Spleen (tissue), 11 donors: Measurements from ENCODE around the gene RASSF9. TPM values are rescaled to one million over a fixed set of nuclear protein-coding genes. Genes with fewer than 3 reads are reported as not detected.

Source experiments
- DNase-seq: peaks from one replicate; pipeline ENCODE4 v3.0.0-alpha.2; 2020
- H3K27ac ChIP-seq, 8 donors: fragments of 200-600 bp; sonication (generic) in 7 of 8; 1 replicate in 4 of 8; 2 replicates in 4 of 8; pipeline versions ENCODE4 v1.5.0 to v1.8.0; 2016 to 2021; ENCODE audit warnings: inconsistent platforms in 4 of 8, mild to moderate bottlenecking in 4 of 8, moderate library complexity in 1 of 8
- H3K27me3 ChIP-seq, 7 donors: fragments of 200-600 bp; sonication (generic) in 6 of 7; replicated peaks in 1 of 7; 1 replicate in 4 of 7; 2 replicates in 3 of 7; pipeline versions ENCODE4 v1.5.0 to v1.8.0; 2016 to 2021; ENCODE audit warnings: inconsistent platforms in 3 of 7, mild to moderate bottlenecking in 1 of 7
- H3K36me3 ChIP-seq, 6 donors: fragments of 200-600 bp; sonication (generic) in 5 of 6; 1 replicate in 4 of 6; 2 replicates in 2 of 6; pipeline versions ENCODE4 v1.5.0 to v1.8.0; 2016 to 2021; ENCODE audit warnings: inconsistent platforms in 2 of 6
- H3K4me1 ChIP-seq, 6 donors: fragments of 200-600 bp; sonication (generic) in 5 of 6; 1 replicate in 3 of 6; 2 replicates in 3 of 6; pipeline versions ENCODE4 v1.5.0 to v1.8.0; 2016 to 2021; ENCODE audit warnings: inconsistent platforms in 3 of 6
- H3K4me3 ChIP-seq, 8 donors: fragments of 200-600 bp; sonication (generic) in 7 of 8; 1 replicate in 4 of 8; 2 replicates in 4 of 8; pipeline versions ENCODE4 v1.5.0 to v1.8.0; 2016 to 2021; ENCODE audit warnings: inconsistent platforms in 4 of 8, mild to moderate bottlenecking in 4 of 8, moderate library complexity in 2 of 8
- H3K9me3 ChIP-seq, 8 donors: fragments of 200-600 bp; sonication (generic) in 7 of 8; 1 replicate in 4 of 8; 2 replicates in 4 of 8; pipeline versions ENCODE4 v1.5.0 to v1.8.0; 2016 to 2021; ENCODE audit warnings: inconsistent platforms in 4 of 8
- CTCF ChIP-seq, 11 experiments: fragments of 200-600 bp in 7 of 11; fragments of 450-650 bp in 4 of 11; sonication (generic) in 4 of 11; IDR thresholded peaks in 8 of 11; conservative IDR thresholded peaks in 3 of 11; 1 replicate in 7 of 11; 2 replicates in 4 of 11; pipeline versions ENCODE4 v1.4.0 to v1.8.0; 2016 to 2021; ENCODE audit warnings: antibody characterized with exemption in 11 of 11, inconsistent platforms in 4 of 11, mild to moderate bottlenecking in 1 of 11
- POLR2A ChIP-seq, 3 donors: fragments of 450-650 bp; IDR thresholded peaks; one replicate each; pipeline ENCODE4 v1.5.1; 2017; ENCODE audit warnings: antibody characterized with exemption in 3 of 3, mild to moderate bottlenecking in 1 of 3
- POLR2AphosphoS5 ChIP-seq, 3 donors: sonication (generic); formaldehyde crosslinking; IDR thresholded peaks; one replicate each; pipeline ENCODE4 v1.5.1; 2017; ENCODE audit warnings: antibody characterized with exemption in 3 of 3
- WGBS, 5 donors: extraction: QIAGEN DNeasy Blood & Tissue Kit in 3 of 5; methylation state at CpG; one replicate each; pipeline versions ENCODE4 v1.1.5 to v1.1.7; 2013 to 2018; 5-methylcytosine and 5-hydroxymethylcytosine counted together
- intact Hi-C: fragments of 100-400 bp; cut with DNase I; formaldehyde crosslinking; loops from one replicate; pipeline ENCODE4 v1.15.0; 2023; ENCODE audit warnings: low total_unique reads
- polyA plus RNA-seq, 3 donors: library from polyadenylated mRNA; stranded (reverse); fragments of 200-250 nt; gene quantifications; one replicate each; pipeline ENCODE4 v1.2.1, GENCODE V29; 2013
- total RNA-seq, 7 donors: library from RNA; depleted of rRNA in 3 of 7; stranded (reverse); fragments of >200 nt in 3 of 7; fragmentation: NEBNext Ultra II Directional in 4 of 7; extraction: Animal tissue kit (Norgen Biotek cat#: 25700) in 4 of 7; gene quantifications; one replicate each; pipeline versions ENCODE4 v1.1.0 to v1.2.1, GENCODE V29; 2016 to 2021
- donor health status: healthy with polysubstance abuse.
- donor health status: DM: no; HTN: no; CAD: no; lungs with moderate emphysema.
- donor health status: DM: no; HTN: no; CAD: no.
- donor health status: Bipolar disorder and iron deficiency.
- donor health status: healthy.
- donor health status: DM: no; HTN: no; CAD: no.
- donor health status: DM: yes; HTN: yes; CAD: no.

The RASSF9 gene
- total and polyA plus RNA-seq, 10 donors = 0.41 to 7.6 (median 3.4) TPM

GRCh38 chr12:85775091-85775490 lies 61.1 kb downstream of the RASSF9 start:
- Histone ChIP-seq H3K4me1 (no peaks in the 10 kb centered on the region), H3K36me3 (no peaks in the 10 kb centered on the region), H3K27me3 (no peaks in the 10 kb centered on the region), H3K27ac (no peak overlapping the region), H3K9me3 (no peaks in the 10 kb centered on the region), H3K4me3 (no peak overlapping the region)
- DNase-seq = no peak
- no peak for TF ChIP-seq POLR2AphosphoS5 (IDR thresholded peaks at IDR 0.05)
- no peak for TF ChIP-seq CTCF (IDR thresholded peaks at IDR 0.05 in 8 of 11, conservative IDR thresholded peaks at IDR 0.05 in 3 of 11)
- intact Hi-C loops = no loop called here

GRCh38 chr12:85765453-85765869 lies 70.7 kb downstream of the RASSF9 start:
- Histone ChIP-seq H3K4me1 (no peaks in the 10 kb centered on the region), H3K27ac (no peak overlapping the region), H3K9me3 (peaks cover 0 to 5% (median 0%) of the 10 kb centered on the region in 8 donors), H3K27me3 (no peaks in the 10 kb centered on the region), H3K36me3 (no peaks in the 10 kb centered on the region), H3K4me3 (no peak overlapping the region)
- intact Hi-C loops = no loop called here
- TF ChIP-seq CTCF (IDR thresholded peaks at IDR 0.05 in 8 of 11, conservative IDR thresholded peaks at IDR 0.05 in 3 of 11) (no peak), POLR2A (IDR thresholded peaks at IDR 0.05) (no peak), POLR2AphosphoS5 (IDR thresholded peaks at IDR 0.05) (no peak)
- WGBS, 5 donors = 84 to 93% (median 87%) methylated on average over 2 of the region's 2 CpGs
- no peak for DNase-seq

- WGBS, 5 donors = 86 to 94% (median 89%) methylated on average over 3 of the region's 3 CpGs
- intact Hi-C loops = no loop called here
- H3K4me3 ChIP-seq = no peak overlapping the region
- H3K27ac ChIP-seq = no peak overlapping the region
- TF ChIP-seq POLR2A (IDR thresholded peaks at IDR 0.05) = no peak
- TF ChIP-seq POLR2AphosphoS5 (IDR thresholded peaks at IDR 0.05) = no peak
- no peak for TF ChIP-seq CTCF (IDR thresholded peaks at IDR 0.05 in 8 of 11, conservative IDR thresholded peaks at IDR 0.05 in 3 of 11)
- no peaks in the 10 kb centered on the region for H3K27me3 ChIP-seq
- peaks cover 0 to 17% (median 13%) of the 10 kb centered on the region in 8 donors for H3K9me3 ChIP-seq
- DNase-seq = no peak
- no peaks in the 10 kb centered on the region for H3K4me1 ChIP-seq
- no peaks in the 10 kb centered on the region for H3K36me3 ChIP-seq
Measured at GRCh38 chr12:85759623-85760022, 76.6 kb downstream of the RASSF9 start.

- intact Hi-C loops = no loop called here
- Histone ChIP-seq H3K36me3 (no peaks in the 10 kb centered on the region), H3K4me1 (no peaks in the 10 kb centered on the region), H3K27ac (no peak overlapping the region), H3K9me3 (peaks cover 0 to 20% (median 14%) of the 10 kb centered on the region in 8 donors), H3K27me3 (no peaks in the 10 kb centered on the region), H3K4me3 (no peak overlapping the region)
- no peak for DNase-seq
- TF ChIP-seq CTCF (IDR thresholded peaks at IDR 0.05 in 8 of 11, conservative IDR thresholded peaks at IDR 0.05 in 3 of 11) (no peak), POLR2AphosphoS5 (IDR thresholded peaks at IDR 0.05) (no peak), POLR2A (IDR thresholded peaks at IDR 0.05) (no peak)
- WGBS, 5 donors = 73 to 89% (median 80%) methylated on average over 3 of the region's 3 CpGs
Measured at GRCh38 chr12:85759091-85759490, 77.1 kb downstream of the RASSF9 start.
